GM12892 (cell line): ENCODE results near the gene CREB3.

Experiments
- POLR2A ChIP-seq: IDR thresholded peaks from 2 replicates; pipeline ENCODE4 v1.6.1; 2011; ENCODE audit warnings: low read depth, low read length, control low read depth
- POLR2AphosphoS5 ChIP-seq: IDR thresholded peaks from 2 replicates; pipeline ENCODE4 v1.6.1; 2011; ENCODE audit warnings: low read depth, low read length, control low read depth

DNA sequence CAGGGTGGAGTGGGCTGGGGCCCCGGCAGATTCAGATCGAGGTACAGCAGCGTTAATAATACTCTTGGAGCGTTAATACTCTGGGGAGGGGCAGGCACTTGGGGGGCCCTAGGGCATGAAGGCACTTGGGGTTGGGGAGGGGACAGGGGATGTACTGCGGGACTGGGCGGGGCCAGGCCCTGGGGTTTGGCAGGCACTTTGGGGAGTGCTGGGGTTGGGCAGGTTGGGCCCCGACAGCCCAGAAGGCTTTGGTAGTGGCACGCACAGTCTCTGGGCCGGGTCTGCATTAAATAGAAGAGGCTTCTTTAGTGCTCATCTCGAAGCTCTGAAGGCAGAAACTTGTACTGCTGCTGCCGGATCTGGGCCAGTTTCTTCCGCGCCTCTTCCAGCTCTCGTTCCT lies 35.0 kb upstream of the CREB3 start:
- no peak for TF ChIP-seq POLR2AphosphoS5
- TF ChIP-seq POLR2A = no peak
